Ishikawa (cell line): Measurements from ENCODE around the gene RRAD.

Experiments
- CEBPB ChIP-seq: IDR thresholded peaks from 2 replicates; pipeline ENCODE4 v1.6.1; 2012
- CREB1 ChIP-seq: IDR thresholded peaks from 2 replicates; pipeline ENCODE4 v1.6.1; 2012; ENCODE audit warnings: low read depth
- EGR1 ChIP-seq: IDR thresholded peaks from 2 replicates; pipeline ENCODE4 v1.6.1; 2012
- EP300 ChIP-seq: IDR thresholded peaks from 2 replicates; pipeline ENCODE4 v1.6.1; 2012; ENCODE audit warnings: borderline replicate concordance
- FOXM1 ChIP-seq: IDR thresholded peaks from 2 replicates; pipeline ENCODE4 v1.6.1; 2012; ENCODE audit warnings: low read depth, borderline replicate concordance
- MAX ChIP-seq: IDR thresholded peaks from 2 replicates; pipeline ENCODE4 v1.6.1; 2012
- NFIC ChIP-seq: IDR thresholded peaks from 2 replicates; pipeline ENCODE4 v1.6.1; 2012
- RAD21 ChIP-seq: IDR thresholded peaks from 2 replicates; pipeline ENCODE4 v1.6.1; 2012; ENCODE audit warnings: low read depth
- TAF1 ChIP-seq: IDR thresholded peaks from 2 replicates; pipeline ENCODE4 v1.6.1; 2012; ENCODE audit warnings: low read depth, mild to moderate bottlenecking
- TCF12 ChIP-seq: IDR thresholded peaks from 2 replicates; pipeline ENCODE4 v1.6.1; 2012; ENCODE audit warnings: low read depth
- TEAD4 ChIP-seq: IDR thresholded peaks from 2 replicates; pipeline ENCODE4 v1.6.1; 2012
- YY1 ChIP-seq: IDR thresholded peaks from 2 replicates; pipeline ENCODE4 v1.6.1; 2012; ENCODE audit warnings: low read depth
- ZBTB7A ChIP-seq: IDR thresholded peaks from 2 replicates; pipeline ENCODE4 v1.6.1; 2012; ENCODE audit warnings: low read depth
- TF ChIP-seq, protein P1 (sequence below): IDR thresholded peaks from 2 replicates; pipeline ENCODE4 v1.6.1; 2012
- TF ChIP-seq, protein P2 (sequence below): IDR thresholded peaks from 2 replicates; pipeline ENCODE4 v1.6.1; 2012; ENCODE audit warnings: low read depth, mild to moderate bottlenecking

The RRAD gene

GRCh38 chr16:66923247-66923731 lies 2.0 kb downstream of the RRAD start:
- no peak for TF ChIP-seq RAD21
- TF ChIP-seq MAX = no peak
- no peak for TF ChIP-seq ZBTB7A
- TF ChIP-seq EGR1 = no peak
- TF ChIP-seq, protein P1, sequence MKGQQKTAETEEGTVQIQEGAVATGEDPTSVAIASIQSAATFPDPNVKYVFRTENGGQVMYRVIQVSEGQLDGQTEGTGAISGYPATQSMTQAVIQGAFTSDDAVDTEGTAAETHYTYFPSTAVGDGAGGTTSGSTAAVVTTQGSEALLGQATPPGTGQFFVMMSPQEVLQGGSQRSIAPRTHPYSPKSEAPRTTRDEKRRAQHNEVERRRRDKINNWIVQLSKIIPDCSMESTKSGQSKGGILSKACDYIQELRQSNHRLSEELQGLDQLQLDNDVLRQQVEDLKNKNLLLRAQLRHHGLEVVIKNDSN = no peak
- no peak for TF ChIP-seq NFIC
- TF ChIP-seq, protein P2, sequence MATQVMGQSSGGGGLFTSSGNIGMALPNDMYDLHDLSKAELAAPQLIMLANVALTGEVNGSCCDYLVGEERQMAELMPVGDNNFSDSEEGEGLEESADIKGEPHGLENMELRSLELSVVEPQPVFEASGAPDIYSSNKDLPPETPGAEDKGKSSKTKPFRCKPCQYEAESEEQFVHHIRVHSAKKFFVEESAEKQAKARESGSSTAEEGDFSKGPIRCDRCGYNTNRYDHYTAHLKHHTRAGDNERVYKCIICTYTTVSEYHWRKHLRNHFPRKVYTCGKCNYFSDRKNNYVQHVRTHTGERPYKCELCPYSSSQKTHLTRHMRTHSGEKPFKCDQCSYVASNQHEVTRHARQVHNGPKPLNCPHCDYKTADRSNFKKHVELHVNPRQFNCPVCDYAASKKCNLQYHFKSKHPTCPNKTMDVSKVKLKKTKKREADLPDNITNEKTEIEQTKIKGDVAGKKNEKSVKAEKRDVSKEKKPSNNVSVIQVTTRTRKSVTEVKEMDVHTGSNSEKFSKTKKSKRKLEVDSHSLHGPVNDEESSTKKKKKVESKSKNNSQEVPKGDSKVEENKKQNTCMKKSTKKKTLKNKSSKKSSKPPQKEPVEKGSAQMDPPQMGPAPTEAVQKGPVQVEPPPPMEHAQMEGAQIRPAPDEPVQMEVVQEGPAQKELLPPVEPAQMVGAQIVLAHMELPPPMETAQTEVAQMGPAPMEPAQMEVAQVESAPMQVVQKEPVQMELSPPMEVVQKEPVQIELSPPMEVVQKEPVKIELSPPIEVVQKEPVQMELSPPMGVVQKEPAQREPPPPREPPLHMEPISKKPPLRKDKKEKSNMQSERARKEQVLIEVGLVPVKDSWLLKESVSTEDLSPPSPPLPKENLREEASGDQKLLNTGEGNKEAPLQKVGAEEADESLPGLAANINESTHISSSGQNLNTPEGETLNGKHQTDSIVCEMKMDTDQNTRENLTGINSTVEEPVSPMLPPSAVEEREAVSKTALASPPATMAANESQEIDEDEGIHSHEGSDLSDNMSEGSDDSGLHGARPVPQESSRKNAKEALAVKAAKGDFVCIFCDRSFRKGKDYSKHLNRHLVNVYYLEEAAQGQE = no peak
- no peak for TF ChIP-seq EP300
- TF ChIP-seq FOXM1 = no peak
- TF ChIP-seq TAF1 = no peak

DNA sequence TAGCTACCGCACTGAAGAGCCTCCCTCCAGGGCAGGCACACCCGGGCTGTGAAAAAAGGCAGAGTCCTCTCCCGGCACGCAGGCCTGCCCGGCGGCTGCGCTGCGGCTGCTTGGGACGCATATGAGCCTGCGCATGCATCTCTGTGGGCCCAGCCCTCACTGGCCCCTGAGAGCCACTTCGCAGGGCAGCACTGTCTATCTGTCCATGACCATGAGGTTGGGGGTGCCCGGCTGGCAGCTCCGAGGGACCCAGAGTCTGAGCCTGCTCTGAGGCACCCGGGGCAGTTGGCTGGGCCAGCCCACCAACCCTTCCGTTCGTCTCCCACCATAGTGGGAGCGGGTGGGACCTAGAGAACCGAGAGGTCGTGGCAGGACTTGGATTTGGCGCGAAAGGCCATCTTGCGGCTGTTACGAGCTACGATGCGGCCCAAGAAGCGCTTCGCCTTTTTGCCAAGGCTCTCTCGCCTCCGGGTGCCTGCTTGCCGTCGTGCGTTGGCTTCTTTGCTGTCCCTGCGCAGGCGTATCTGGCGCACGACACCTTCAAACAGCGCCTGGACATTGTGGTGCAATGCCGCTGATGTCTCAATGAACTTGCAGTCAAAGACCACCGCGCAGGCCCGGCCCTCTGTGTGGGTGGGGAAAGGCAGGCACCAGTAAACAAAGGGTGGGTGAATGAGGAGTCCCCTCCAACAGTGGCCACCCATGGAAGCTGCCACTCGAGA lies 3.4 kb downstream of the RRAD start:
- TF ChIP-seq TCF12 = no peak
- TF ChIP-seq, protein P2 = no peak
- TF ChIP-seq MAX = no peak
- TF ChIP-seq YY1 = no peak
- TF ChIP-seq ZBTB7A = no peak
- no peak for TF ChIP-seq NFIC
- TF ChIP-seq, protein P1 = no peak
- no peak for TF ChIP-seq RAD21
- TF ChIP-seq TEAD4 = no peak
- TF ChIP-seq EP300 = no peak
- no peak for TF ChIP-seq FOXM1
- no peak for TF ChIP-seq CEBPB
- TF ChIP-seq EGR1 = no peak
- no peak for TF ChIP-seq TAF1
- TF ChIP-seq CREB1 = no peak

DNA sequence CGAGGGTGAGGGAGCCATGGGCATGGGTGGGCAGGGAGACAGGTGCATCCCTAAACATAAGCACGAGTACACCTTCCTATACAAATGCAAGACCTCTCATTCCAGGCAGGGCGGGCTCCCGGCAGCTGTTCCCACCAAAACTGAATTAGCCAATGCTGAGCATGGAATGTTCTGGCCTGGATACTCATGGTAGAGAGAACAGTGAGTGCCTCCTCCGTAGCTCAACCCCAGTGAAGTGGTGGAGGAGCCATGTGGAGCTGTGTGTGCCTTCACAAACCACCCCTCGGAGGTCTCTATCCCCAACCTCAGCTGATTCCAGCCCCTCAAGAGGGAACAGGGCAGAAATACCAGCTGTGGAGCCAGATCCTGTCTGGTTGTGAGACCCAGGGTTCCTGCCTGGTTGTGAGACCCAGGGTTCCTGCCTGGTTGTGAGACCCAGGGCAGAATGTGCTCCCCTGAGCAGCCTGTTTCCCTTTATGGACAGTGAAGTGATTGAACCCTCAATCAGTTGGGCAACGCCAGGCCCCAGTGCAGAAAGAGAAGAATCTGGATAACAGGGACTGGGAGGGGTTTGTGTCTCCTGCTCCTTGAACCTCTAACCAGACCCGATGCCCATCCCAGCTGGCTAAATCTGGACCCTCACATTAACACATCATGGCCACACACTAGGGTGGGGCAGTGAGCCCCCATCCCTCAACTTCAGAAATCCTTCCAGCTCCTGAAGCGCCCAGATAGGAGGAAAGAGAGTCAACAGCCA lies 4.2 kb downstream of the RRAD start:
- TF ChIP-seq CREB1 = no peak
- no peak for TF ChIP-seq TAF1
- TF ChIP-seq RAD21 = no peak
- no peak for TF ChIP-seq NFIC
- TF ChIP-seq MAX = no peak
- no peak for TF ChIP-seq ZBTB7A
- TF ChIP-seq EGR1 = no peak
- no peak for TF ChIP-seq TEAD4
- TF ChIP-seq, protein P1 = no peak
- no peak for TF ChIP-seq CEBPB
- no peak for TF ChIP-seq TCF12
- TF ChIP-seq EP300 = no peak
- TF ChIP-seq YY1 = no peak
- TF ChIP-seq FOXM1 = no peak

DNA sequence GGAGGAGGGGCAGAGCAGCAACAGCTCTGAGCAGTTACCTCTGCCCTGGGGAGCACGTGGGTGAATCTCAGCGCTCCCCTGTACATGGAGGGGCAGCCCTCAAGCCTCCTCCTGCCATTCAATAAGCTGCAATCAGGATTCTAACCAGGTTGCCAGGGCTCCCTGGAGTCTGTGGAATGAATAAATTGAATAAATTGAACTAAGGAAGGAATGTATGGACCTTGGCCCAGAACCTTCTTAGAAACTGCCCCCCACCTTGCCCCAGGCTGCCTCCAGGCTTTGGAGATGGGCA lies 5.1 kb downstream of the RRAD start:
- TF ChIP-seq RAD21 (no peak), CREB1 (no peak), MAX (no peak), NFIC (no peak), EP300 (no peak), YY1 (no peak), FOXM1 (no peak), TEAD4 (no peak), TAF1 (no peak), EGR1 (no peak), ZBTB7A (no peak), CEBPB (no peak), TCF12 (no peak)
- TF ChIP-seq, protein P1 = no peak
- TF ChIP-seq, protein P2 = no peak
